ENCODE measurements around the gene ARHGAP31.

- TF ChIP-seq CTCF (IDR thresholded peaks at IDR 0.05) (no peak), POLR2A (IDR thresholded peaks at IDR 0.05) (no peak)
Measured at GRCh38 chr3:119257111-119257510, 37.1 kb upstream of the ARHGAP31 start.
